ENCODE data around the gene BCLAF1.

BCLAF1 gene, protein sequence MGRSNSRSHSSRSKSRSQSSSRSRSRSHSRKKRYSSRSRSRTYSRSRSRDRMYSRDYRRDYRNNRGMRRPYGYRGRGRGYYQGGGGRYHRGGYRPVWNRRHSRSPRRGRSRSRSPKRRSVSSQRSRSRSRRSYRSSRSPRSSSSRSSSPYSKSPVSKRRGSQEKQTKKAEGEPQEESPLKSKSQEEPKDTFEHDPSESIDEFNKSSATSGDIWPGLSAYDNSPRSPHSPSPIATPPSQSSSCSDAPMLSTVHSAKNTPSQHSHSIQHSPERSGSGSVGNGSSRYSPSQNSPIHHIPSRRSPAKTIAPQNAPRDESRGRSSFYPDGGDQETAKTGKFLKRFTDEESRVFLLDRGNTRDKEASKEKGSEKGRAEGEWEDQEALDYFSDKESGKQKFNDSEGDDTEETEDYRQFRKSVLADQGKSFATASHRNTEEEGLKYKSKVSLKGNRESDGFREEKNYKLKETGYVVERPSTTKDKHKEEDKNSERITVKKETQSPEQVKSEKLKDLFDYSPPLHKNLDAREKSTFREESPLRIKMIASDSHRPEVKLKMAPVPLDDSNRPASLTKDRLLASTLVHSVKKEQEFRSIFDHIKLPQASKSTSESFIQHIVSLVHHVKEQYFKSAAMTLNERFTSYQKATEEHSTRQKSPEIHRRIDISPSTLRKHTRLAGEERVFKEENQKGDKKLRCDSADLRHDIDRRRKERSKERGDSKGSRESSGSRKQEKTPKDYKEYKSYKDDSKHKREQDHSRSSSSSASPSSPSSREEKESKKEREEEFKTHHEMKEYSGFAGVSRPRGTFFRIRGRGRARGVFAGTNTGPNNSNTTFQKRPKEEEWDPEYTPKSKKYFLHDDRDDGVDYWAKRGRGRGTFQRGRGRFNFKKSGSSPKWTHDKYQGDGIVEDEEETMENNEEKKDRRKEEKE
- long read RNA-seq, full-length matches to known transcripts: 16 of 133 reads
- long read RNA-seq, partial matches to known transcripts: 101 of 133 reads
- long read RNA-seq, other reads (novel, unspliced or antisense): 16 of 133 reads

DNA sequence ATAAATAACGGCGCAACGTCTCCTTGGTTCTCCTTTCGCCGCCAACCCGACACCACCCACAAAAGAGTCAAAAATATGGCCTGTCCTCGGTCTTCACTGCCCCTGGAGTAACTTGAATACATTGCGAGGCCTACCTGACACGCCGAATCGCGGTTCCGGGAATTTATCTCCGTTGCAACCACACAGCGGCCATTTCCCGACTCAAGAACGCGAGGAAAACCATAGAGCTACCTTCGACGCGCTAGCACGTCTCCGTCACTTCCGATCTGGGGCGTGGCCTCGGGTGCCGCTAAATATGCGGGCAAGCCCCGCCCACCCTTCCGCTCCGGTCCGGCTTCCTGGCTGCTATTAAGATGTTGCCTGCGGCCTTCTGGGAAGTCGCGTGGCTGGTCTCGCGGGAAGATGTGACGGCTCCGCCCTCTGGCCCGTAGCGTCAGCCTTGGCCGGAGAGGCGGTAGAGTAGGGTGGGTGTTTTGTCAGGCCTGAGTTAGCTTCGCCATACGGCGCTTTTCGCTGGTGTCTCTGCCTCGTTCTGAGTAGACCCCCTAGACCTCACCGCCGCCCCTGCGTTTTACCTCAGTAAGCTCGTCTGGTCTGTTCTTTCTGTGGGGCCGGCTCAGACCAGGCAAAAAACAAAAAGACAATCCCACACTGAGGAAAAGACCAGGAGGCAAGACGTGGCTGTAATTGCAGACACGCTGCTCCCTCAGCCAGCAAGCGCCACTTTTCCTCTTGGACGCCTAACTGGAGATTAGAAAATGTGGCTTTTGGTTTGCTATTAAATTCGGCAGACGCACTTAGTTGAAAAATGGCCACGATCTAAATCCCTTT is at the start of gene BCLAF1:
BCLAF1 (minus strand) TSS at position 268 of the 831 bp plus-strand sequence. CDS start 9,980 bp downstream, outside the sequence.
- TF ChIP-seq, protein P1, sequence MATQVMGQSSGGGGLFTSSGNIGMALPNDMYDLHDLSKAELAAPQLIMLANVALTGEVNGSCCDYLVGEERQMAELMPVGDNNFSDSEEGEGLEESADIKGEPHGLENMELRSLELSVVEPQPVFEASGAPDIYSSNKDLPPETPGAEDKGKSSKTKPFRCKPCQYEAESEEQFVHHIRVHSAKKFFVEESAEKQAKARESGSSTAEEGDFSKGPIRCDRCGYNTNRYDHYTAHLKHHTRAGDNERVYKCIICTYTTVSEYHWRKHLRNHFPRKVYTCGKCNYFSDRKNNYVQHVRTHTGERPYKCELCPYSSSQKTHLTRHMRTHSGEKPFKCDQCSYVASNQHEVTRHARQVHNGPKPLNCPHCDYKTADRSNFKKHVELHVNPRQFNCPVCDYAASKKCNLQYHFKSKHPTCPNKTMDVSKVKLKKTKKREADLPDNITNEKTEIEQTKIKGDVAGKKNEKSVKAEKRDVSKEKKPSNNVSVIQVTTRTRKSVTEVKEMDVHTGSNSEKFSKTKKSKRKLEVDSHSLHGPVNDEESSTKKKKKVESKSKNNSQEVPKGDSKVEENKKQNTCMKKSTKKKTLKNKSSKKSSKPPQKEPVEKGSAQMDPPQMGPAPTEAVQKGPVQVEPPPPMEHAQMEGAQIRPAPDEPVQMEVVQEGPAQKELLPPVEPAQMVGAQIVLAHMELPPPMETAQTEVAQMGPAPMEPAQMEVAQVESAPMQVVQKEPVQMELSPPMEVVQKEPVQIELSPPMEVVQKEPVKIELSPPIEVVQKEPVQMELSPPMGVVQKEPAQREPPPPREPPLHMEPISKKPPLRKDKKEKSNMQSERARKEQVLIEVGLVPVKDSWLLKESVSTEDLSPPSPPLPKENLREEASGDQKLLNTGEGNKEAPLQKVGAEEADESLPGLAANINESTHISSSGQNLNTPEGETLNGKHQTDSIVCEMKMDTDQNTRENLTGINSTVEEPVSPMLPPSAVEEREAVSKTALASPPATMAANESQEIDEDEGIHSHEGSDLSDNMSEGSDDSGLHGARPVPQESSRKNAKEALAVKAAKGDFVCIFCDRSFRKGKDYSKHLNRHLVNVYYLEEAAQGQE (IDR thresholded peaks at IDR 0.05; ENCODE audit: insufficient replicate concordance, low read depth): peak; percentile 76
- TF ChIP-seq POLR2AphosphoS5 (IDR thresholded peaks at IDR 0.05; ENCODE audit: low read depth) (peak; percentile 95), GABPA (IDR thresholded peaks at IDR 0.05; ENCODE audit: low read depth) (peak; percentile 49), SPI1 (IDR thresholded peaks at IDR 0.05; ENCODE audit: borderline replicate concordance, low read depth) (peak; percentile 56; the same call in 1 of the 2 replicates)
- TF ChIP-seq, protein P2, sequence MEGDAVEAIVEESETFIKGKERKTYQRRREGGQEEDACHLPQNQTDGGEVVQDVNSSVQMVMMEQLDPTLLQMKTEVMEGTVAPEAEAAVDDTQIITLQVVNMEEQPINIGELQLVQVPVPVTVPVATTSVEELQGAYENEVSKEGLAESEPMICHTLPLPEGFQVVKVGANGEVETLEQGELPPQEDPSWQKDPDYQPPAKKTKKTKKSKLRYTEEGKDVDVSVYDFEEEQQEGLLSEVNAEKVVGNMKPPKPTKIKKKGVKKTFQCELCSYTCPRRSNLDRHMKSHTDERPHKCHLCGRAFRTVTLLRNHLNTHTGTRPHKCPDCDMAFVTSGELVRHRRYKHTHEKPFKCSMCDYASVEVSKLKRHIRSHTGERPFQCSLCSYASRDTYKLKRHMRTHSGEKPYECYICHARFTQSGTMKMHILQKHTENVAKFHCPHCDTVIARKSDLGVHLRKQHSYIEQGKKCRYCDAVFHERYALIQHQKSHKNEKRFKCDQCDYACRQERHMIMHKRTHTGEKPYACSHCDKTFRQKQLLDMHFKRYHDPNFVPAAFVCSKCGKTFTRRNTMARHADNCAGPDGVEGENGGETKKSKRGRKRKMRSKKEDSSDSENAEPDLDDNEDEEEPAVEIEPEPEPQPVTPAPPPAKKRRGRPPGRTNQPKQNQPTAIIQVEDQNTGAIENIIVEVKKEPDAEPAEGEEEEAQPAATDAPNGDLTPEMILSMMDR (IDR thresholded peaks at IDR 0.05; ENCODE audit: insufficient read depth, low read length): no peak
- Histone ChIP-seq H3K27me3 (ENCODE audit: insufficient read depth, poor library complexity, severe bottlenecking) (no peaks in the 10 kb centered on the region), H3K4me3 (replicated peaks; ENCODE audit: insufficient read depth, low read length) (peak within 1 kb of the TSS; percentile 76), H3K27ac (replicated peaks) (peak within 1 kb of the TSS; percentile 100)
- DNase-seq (ENCODE audit: low read depth in 1 of 2, low spot score in 1 of 2): peak; percentile 98 to 99

DNA sequence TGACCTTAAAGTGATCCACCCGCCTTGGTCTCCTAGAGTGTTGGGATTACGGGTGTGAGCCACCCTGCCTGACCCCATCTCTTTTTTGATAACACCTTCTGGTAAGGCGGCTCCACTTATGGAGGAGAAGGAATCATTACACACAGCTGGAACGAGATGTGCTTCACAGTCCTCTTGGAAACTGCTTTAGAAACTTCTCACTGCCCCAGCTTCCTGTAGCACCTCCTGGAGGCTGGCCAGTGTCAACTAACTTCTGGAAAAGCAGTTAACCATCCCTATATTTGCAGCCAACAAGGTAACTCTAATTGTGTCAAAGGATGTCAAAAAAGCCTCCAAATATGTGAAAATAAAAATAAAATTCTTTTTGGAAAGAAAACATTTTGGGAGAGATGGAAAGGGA is 48.8 kb upstream of the BCLAF1 start:
- no peaks in the 10 kb centered on the region for H3K27me3 ChIP-seq (ENCODE audit: insufficient read depth, poor library complexity, severe bottlenecking)
- H3K4me3 ChIP-seq (replicated peaks; ENCODE audit: insufficient read depth, low read length): no peak overlapping the region
- DNase-seq (ENCODE audit: low read depth in 1 of 2, low spot score in 1 of 2): no peak
- TF ChIP-seq POLR2AphosphoS5 (IDR thresholded peaks at IDR 0.05; ENCODE audit: low read depth) (no peak), GABPA (IDR thresholded peaks at IDR 0.05; ENCODE audit: low read depth) (no peak), SPI1 (IDR thresholded peaks at IDR 0.05; ENCODE audit: borderline replicate concordance, low read depth) (no peak)
- TF ChIP-seq, protein P1 (IDR thresholded peaks at IDR 0.05; ENCODE audit: insufficient replicate concordance, low read depth): no peak
- TF ChIP-seq, protein P2 (IDR thresholded peaks at IDR 0.05; ENCODE audit: insufficient read depth, low read length): no peak
- H3K27ac ChIP-seq (replicated peaks): no peak overlapping the region

GRCh38 chr6:136337606-136338005 is 48.0 kb upstream of the BCLAF1 start:
- Histone ChIP-seq H3K27ac (replicated peaks) (no peak overlapping the region), H3K4me3 (replicated peaks; ENCODE audit: insufficient read depth, low read length) (no peak overlapping the region), H3K27me3 (ENCODE audit: insufficient read depth, poor library complexity, severe bottlenecking) (no peaks in the 10 kb centered on the region)
- no peak for DNase-seq (ENCODE audit: low read depth in 1 of 2, low spot score in 1 of 2)
- TF ChIP-seq GABPA (IDR thresholded peaks at IDR 0.05; ENCODE audit: low read depth) (no peak), SPI1 (IDR thresholded peaks at IDR 0.05; ENCODE audit: borderline replicate concordance, low read depth) (no peak), POLR2AphosphoS5 (IDR thresholded peaks at IDR 0.05; ENCODE audit: low read depth) (no peak)
- TF ChIP-seq, protein P2 (IDR thresholded peaks at IDR 0.05; ENCODE audit: insufficient read depth, low read length): no peak
- TF ChIP-seq, protein P1 (IDR thresholded peaks at IDR 0.05; ENCODE audit: insufficient replicate concordance, low read depth): no peak

Measured in HL-60 (cell line).